ENCODE measurements around the gene C4B. TPM values are rescaled to one million over a fixed set of nuclear protein-coding genes. Genes with fewer than 3 reads are reported as not detected.
"Not testable (repeated sequence)": the region's sequence is repeated elsewhere in the genome, so short reads cannot be mapped to it uniquely, and the experiment has no call there.

Gene C4B
- total RNA-seq = 3.8 and 7.4 TPM in 2 replicates
- 3.8 TPM for total RNA-seq (2013)
- polyA plus RNA-seq = 4.7 and 9.0 TPM in 2 replicates
- polyA minus RNA-seq = 4.3 and 7.7 TPM in 2 replicates

DNA sequence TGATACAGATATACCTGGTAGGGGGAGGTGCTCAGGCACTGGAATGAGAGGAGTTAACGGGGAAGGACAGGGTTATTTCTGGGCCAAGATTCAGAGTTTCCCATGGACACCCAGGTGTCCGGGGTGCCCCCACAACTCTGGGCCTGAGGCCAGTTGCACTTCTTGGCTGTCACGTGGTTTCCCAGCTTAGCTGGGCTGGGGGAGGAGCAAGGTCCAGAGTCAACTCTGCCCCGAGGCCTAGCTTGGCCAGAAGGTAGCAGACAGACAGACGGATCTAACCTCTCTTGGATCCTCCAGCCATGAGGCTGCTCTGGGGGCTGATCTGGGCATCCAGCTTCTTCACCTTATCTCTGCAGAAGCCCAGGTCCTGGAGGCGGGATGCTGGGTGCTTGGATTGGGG, at the start of gene C4B:
TSS of gene C4B (plus strand) at position 249 of the 400 bp plus-strand sequence. CDS start at position 300, 51 bp downstream.
- intact Hi-C loops (cut with micrococcal nuclease); H3K4me3 ChIP-seq (ENCODE audit: control extremely low read depth in 1 of 5, extremely low read depth in 1 of 5, insufficient read depth in 1 of 5, low read depth in 2 of 5, low read length in 4 of 5); H3K4me2 ChIP-seq (replicated peaks; ENCODE audit: low read depth, low read length, poor library complexity, severe bottlenecking); H2AFZ ChIP-seq (ENCODE audit: insufficient read depth, low read depth, low read length, poor library complexity, severe bottlenecking); H3K27me3 ChIP-seq (replicated peaks in 1 of 4; ENCODE audit: control extremely low read depth in 1 of 4, control insufficient read depth in 3 of 4, insufficient read depth in 4 of 4, low read length in 3 of 4); H3K4me1 ChIP-seq (ENCODE audit: control insufficient read depth in 2 of 2, insufficient read depth in 2 of 2, low read length in 2 of 2); H3K9ac ChIP-seq (ENCODE audit: low read length); H3K4me3 Mint-ChIP-seq; H3K79me2 ChIP-seq (ENCODE audit: control insufficient read depth, insufficient read depth, low read length); ATAC-seq (ENCODE audit: low read depth); H3K4me1 Mint-ChIP-seq; DNase-seq; POLR2A ChIA-PET; H4K20me1 ChIP-seq (ENCODE audit: control insufficient read depth, insufficient read depth, low read length, poor library complexity, severe bottlenecking); H3K27me3 Mint-ChIP-seq; H3K27ac ChIP-seq (ENCODE audit: low read length in 2 of 2); H3K36me3 ChIP-seq (replicated peaks in 1 of 2; ENCODE audit: control extremely low read depth in 1 of 2, control insufficient read depth in 1 of 2, extremely low read depth in 1 of 2, insufficient read depth in 2 of 2, low read length in 1 of 2); H3K27ac Mint-ChIP-seq; H3K9me3 ChIP-seq (ENCODE audit: control extremely low read depth in 1 of 3, control insufficient read depth in 2 of 3, insufficient read depth in 1 of 3, low read length in 2 of 3); H3K9me3 Mint-ChIP-seq (ENCODE audit: insufficient read depth); CTCF ChIA-PET: not testable (repeated sequence)
- no CpG with 5 or more reads among the region's 6 CpGs for WGBS (ENCODE audit: insufficient coverage)

DNA sequence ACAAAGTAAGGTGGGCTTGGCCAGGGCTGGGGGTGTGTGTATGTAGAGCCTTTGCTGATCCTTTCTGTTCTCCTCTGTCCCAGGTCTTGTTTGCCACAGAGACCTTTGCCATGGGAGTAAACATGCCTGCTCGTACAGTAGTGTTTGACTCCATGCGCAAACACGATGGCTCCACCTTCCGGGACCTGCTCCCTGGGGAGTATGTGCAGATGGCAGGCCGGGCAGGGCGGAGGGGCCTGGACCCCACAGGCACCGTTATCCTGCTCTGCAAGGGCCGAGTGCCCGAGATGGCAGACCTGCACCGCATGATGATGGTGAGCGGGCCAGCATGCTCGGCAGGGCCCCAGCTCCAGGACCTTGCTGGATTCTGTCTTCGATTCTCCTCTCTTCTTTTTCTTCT, 48.9 kb upstream of the C4B start:
- no peak overlapping the region for H3K4me3 Mint-ChIP-seq
- ATAC-seq (ENCODE audit: low read depth) (no peak), DNase-seq (no peak)
- no peak overlapping the region for H3K4me2 ChIP-seq (replicated peaks; ENCODE audit: low read depth, low read length, poor library complexity, severe bottlenecking)
- H3K9ac ChIP-seq (ENCODE audit: low read length) = no peak overlapping the region
- H3K4me1 ChIP-seq (ENCODE audit: control insufficient read depth in 2 of 2, insufficient read depth in 2 of 2, low read length in 2 of 2) = peaks cover 3 to 5% of the 10 kb centered on the region in 2 donors
- H3K27ac Mint-ChIP-seq = no peak overlapping the region
- no peaks in the 10 kb centered on the region for H3K27me3 ChIP-seq (replicated peaks in 1 of 4; ENCODE audit: control extremely low read depth in 1 of 4, control insufficient read depth in 3 of 4, insufficient read depth in 4 of 4, low read length in 3 of 4)
- no peak overlapping the region for H2AFZ ChIP-seq (ENCODE audit: insufficient read depth, low read depth, low read length, poor library complexity, severe bottlenecking)
- no peaks in the 10 kb centered on the region for H4K20me1 ChIP-seq (ENCODE audit: control insufficient read depth, insufficient read depth, low read length, poor library complexity, severe bottlenecking)
- no peaks in the 10 kb centered on the region for H3K9me3 ChIP-seq (ENCODE audit: control extremely low read depth in 1 of 3, control insufficient read depth in 2 of 3, insufficient read depth in 1 of 3, low read length in 2 of 3)
- intact Hi-C loops (cut with micrococcal nuclease) = no loop called here
- WGBS (ENCODE audit: insufficient coverage) = 95% methylated on average over 13 of the region's 13 CpGs
- H3K27me3 Mint-ChIP-seq = no peaks in the 10 kb centered on the region
- H3K27ac ChIP-seq (ENCODE audit: low read length in 2 of 2) = no peak overlapping the region
- ChIA-PET POLR2A (no interaction called here), CTCF (interaction anchor here (0.8 to 1.6 kb wide), 2 partner anchors 13 to 14 kb away, joined by 3 read pairs; no protein-coding TSS in a partner anchor)
- H3K79me2 ChIP-seq (ENCODE audit: control insufficient read depth, insufficient read depth, low read length) = peaks cover 13% of the 10 kb centered on the region
- peaks cover 5 to 92% of the 10 kb centered on the region in 2 experiments for H3K36me3 ChIP-seq (replicated peaks in 1 of 2; ENCODE audit: control extremely low read depth in 1 of 2, control insufficient read depth in 1 of 2, extremely low read depth in 1 of 2, insufficient read depth in 2 of 2, low read length in 1 of 2)
- H3K9me3 Mint-ChIP-seq (ENCODE audit: insufficient read depth) = no peaks in the 10 kb centered on the region
- H3K4me1 Mint-ChIP-seq = peaks cover 10% of the 10 kb centered on the region
- H3K4me3 ChIP-seq (ENCODE audit: control extremely low read depth in 1 of 5, extremely low read depth in 1 of 5, insufficient read depth in 1 of 5, low read depth in 2 of 5, low read length in 4 of 5) = no peak overlapping the region
- TF ChIP-seq, protein P1, sequence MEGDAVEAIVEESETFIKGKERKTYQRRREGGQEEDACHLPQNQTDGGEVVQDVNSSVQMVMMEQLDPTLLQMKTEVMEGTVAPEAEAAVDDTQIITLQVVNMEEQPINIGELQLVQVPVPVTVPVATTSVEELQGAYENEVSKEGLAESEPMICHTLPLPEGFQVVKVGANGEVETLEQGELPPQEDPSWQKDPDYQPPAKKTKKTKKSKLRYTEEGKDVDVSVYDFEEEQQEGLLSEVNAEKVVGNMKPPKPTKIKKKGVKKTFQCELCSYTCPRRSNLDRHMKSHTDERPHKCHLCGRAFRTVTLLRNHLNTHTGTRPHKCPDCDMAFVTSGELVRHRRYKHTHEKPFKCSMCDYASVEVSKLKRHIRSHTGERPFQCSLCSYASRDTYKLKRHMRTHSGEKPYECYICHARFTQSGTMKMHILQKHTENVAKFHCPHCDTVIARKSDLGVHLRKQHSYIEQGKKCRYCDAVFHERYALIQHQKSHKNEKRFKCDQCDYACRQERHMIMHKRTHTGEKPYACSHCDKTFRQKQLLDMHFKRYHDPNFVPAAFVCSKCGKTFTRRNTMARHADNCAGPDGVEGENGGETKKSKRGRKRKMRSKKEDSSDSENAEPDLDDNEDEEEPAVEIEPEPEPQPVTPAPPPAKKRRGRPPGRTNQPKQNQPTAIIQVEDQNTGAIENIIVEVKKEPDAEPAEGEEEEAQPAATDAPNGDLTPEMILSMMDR (IDR thresholded peaks at IDR 0.05) = no peak
- TF ChIP-seq EZH2 (IDR thresholded peaks at IDR 0.05; ENCODE audit: borderline replicate concordance, insufficient read depth, low read depth, low read length, poor library complexity, severe bottlenecking) = no peak
